GM10847 (cell line): Measurements from ENCODE around the gene KYNU.

Source experiments
- POLR2A ChIP-seq: IDR thresholded peaks from 2 replicates; pipeline ENCODE4 v1.6.1; 2011; ENCODE audit not compliant: insufficient read length; ENCODE audit errors: extremely low read depth

The KYNU gene

GRCh38 chr2:143084462-143084861 is 207.0 kb downstream of the KYNU start:
- no peak for TF ChIP-seq POLR2A

DNA sequence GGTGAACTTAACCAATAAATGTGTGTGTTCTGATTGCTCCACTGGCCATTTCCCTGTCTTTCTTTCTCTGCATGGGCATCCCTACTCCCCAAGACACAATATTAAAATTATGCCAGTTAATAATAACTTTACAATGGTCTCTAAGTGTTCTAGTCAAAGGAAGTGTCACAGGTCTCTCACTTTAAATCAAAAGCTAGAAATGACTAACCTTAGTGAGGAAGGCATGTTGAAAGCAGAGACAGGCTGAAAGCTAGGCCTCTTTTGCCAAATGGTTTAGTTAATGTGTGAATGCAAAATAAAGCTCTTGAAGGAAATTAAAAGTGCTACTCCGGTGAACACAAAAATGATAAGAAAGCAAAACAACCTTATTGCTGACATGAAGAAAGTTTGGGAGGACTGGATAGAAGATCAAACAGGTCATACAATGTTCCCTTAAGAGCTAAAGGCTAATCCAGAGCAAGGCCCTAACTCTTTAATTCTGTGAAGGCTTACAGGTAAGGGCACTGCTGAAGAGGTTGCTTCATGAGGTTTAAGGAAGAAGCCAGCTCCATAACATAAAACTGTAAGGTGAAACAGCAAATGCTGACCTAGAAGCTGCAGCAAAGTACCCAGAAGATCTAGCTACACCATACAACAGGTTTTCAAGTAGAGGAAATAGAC is 207.8 kb downstream of the KYNU start:
- TF ChIP-seq POLR2A = no peak

GRCh38 chr2:143087033-143087432 is 209.6 kb downstream of the KYNU start:
- TF ChIP-seq POLR2A = no peak

DNA sequence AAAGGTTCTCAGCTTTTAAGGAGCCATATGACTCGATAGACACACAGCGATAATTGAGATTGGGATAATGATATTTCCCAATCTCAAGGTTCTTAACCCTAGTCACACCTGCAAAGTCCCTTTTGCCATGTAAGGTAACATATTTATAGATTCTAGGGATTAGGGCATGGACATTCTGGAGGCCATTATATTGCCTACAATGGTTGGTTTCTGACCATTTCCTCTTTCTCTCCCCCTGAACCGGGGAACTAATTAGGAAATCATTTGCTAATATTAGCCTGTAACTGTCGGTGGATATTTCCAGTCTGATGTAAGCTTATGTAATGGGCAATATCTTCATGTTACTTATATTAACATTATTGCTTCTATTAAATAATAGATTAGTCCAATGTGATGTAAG is 210.9 kb downstream of the KYNU start:
- no peak for TF ChIP-seq POLR2A
